GM21381 (cell line): ENCODE data around the gene ARHGEF4.
A peak's percentile ranks its signal among the peaks of the same experiment; 100 is the strongest.
"Not testable (repeated sequence)": the region's sequence is repeated elsewhere in the genome, so short reads cannot be mapped to it uniquely, and the experiment has no call there.

ENCODE experiments used
- ATAC-seq: cut with Tn5 transposase; IDR thresholded peaks from one replicate; pipeline ENCODE4 v1.9.1; 2021; ENCODE audit warnings: mild to moderate bottlenecking, moderate library complexity; ENCODE audit not compliant: unreplicated experiment

Gene ARHGEF4

DNA sequence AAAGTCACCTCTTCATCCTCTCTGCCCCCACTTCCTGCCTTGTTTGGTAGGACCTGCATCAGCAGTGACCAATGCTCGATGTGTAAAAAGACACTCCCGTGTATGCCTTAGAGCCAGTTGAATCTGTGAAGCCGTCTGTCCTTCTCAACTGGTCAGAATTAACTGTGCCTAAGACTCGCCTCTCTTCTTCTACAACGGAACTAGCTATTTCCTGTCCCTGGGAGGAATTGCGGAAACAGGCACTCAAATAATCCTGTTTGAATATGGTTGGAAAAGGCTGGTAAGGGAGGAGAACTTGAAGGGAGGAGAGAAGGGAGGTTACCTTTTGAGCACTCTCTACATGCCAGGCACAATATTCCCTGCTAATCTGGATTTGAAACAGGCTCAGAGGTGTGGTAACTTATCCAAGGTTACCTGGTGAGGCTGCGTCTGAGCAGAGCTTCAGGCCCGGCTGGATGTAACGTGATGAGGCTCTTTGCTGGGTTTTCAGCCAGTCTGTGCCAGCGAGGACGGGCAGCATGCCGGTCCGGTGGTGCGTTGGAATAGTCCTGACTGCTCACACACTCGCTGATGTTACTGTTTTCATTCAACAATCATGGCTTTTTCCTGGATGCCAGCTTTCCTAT is 129.5 kb downstream of the ARHGEF4 start:
- no peak for ATAC-seq

DNA sequence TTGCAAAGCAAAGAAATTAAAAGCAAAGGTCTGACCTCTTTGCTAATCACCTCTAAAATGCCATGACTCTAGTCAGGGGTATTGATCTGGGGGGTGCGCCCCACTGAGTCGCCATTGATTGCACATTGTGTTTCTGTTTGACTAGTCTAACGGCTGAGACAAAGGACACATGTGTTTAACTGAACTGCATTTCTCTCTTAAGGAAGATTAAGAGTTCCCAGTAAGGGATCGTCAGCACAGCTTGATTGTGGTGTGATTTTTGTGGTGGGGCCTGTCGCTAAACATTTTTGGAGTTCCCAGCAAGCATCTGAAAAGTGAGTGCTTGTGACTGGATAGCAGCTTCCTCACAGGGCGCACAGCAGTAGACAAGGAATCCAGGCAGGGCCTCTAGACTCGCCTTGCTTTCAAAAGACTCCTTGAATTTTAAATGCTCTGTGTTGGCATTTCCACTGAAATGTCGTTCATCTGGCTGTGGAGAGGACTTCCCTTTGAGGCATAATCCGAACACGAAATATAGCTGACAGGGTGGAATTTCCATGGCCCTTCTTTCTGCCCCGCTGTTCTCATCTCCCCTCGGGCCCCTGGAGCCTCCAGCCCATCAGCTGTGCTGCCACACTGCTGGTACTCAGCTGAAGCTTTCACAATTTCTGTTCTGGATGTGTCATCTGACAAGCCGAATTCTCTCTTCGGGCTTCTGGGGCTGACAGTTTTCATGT is 130.2 kb downstream of the ARHGEF4 start:
- ATAC-seq, result no peak

DNA sequence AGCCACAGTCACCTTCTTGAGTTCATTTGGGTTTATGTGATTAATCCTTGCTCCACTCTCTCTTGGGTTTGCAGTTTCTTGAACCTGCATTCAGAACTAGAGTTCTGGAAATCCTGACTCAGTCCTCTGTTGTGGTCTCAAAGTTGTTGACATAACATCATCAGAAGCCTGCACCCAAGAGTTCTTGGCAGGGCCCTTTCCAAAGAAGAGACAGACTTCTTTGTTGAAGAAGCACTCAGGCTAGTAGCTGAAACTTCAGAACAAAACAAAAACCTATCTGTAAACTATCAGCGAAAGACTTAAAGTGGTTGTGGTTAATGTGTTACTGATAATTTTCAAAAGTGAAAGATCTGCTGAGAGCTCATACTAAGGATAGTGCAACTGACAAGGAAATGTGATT is 135.7 kb downstream of the ARHGEF4 start:
- peak; percentile 79 for ATAC-seq

DNA sequence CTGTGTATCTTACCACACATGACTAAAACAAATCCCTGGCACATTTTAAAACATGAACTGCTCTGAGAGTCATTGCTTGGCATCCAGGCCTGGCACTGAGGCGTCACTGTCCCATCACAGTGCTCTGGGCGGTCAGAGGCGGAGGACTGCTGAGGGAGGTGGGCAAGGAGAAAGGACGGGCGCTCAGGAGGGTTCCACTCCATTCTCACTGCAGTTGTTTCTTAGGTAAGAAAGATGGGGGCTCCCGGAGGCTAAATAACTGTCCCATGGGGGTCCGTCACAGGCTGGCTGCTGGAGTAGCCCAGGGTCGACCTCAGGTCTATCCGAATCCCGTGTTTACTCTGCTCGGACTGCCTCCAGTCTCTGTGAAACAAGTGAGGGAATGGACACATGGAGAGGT is 139.0 kb downstream of the ARHGEF4 start:
- no peak for ATAC-seq

DNA sequence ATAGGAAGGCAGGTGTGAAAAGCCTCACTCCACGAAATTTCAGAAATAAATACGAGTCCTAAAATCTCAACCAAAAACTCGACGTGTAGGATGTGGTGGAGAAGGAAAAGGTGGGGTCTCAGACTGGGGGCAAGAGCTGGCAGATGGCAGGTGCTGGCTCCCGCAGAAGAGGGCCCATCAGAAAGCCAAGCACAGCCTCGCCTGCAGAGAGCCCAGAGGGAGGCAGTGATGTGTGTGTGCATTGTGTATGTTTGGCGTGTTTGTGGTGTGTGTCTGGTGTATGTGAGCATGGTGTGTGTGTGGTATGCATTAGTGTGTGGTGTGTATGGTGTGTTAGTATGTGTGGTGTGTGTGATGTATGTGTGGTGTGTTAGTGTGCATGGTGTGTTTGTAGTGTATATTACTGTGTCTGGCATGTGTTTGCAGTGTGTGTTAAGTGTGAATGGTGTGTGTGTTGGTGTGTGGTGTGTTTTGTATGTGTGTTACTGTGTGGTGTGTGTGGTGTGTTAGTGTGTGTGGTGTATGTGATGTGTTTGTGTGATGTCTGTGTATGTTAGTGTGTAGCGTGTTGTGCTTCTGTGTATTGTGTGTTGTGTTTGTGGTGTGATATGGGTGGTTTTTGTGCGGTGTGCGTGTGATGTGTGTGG is 140.0 kb downstream of the ARHGEF4 start:
- no peak for ATAC-seq

DNA sequence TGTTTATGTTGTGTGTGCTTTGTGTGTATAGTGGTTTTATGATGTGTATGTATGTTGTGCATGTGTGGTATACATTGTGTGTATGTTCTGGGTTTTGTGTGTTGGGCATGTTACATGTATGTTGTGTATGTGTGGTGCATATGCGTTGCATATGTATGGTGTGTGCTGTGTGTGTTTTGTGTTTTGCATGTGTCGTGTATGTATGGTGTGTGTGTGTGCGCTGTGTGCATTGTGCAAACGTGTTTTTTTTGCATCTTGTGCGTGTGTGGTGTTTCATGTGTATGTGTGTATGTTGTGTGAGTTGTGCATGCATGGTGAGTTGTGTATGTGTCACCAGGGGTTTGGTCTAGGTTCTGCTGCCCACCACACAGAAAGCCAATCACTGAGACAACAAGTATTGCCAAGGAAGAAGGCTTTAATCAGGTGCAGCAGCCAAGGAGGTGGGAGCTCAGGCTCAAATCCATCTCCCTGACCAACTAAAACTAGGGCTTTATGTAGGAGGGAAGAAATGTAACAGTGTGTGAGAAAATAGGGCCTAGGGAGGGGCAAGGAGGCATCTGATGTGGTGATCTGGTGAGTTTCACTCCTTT is 140.8 kb downstream of the ARHGEF4 start:
- no peak for ATAC-seq

DNA sequence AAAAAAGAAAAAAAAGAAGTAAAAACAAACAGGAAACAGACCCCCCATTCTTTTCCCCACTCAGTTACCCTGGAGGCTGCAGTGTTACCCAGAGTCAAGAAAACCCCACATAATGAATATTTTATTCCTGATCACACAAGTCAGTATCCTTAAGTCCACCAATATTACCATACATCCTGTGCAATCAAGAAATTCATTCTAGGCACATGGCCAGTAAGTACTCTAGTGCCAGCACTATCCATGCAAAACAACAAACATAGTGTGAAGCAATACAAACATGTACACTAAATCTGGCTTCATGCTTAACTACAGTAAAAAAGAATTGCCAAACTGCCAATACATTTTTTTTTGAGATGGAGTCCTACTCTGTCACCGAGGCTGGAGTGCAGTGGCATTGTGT is 145.0 kb downstream of the ARHGEF4 start:
- ATAC-seq, result no peak

DNA sequence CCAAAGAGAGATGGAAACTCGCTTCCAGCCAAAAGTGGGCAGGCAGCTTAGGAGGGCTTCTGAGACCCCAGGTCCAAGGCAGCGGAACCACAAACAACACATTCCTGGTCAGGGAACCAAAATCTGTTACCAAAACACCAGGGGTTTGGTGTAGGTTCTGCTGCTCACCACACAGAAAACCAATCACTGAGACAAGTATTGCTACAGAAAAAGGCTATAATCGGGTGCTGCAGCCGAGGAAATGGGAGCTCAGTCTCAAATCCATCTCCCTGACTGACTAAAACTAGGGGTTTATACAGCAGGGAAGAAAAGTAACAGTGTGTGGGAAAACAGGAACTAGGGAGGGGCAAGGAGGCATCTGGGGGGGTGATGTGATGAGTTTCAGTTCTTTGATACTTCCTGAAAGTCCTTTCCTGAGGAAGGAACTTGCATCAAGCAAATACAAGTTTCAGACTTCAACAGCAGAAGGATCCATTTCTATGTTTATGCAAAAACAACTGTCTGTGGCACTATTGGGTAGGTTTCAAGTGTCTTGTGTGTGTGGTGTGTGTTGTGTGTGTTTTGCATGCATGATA is 148.6 kb downstream of the ARHGEF4 start:
- no peak for ATAC-seq

DNA sequence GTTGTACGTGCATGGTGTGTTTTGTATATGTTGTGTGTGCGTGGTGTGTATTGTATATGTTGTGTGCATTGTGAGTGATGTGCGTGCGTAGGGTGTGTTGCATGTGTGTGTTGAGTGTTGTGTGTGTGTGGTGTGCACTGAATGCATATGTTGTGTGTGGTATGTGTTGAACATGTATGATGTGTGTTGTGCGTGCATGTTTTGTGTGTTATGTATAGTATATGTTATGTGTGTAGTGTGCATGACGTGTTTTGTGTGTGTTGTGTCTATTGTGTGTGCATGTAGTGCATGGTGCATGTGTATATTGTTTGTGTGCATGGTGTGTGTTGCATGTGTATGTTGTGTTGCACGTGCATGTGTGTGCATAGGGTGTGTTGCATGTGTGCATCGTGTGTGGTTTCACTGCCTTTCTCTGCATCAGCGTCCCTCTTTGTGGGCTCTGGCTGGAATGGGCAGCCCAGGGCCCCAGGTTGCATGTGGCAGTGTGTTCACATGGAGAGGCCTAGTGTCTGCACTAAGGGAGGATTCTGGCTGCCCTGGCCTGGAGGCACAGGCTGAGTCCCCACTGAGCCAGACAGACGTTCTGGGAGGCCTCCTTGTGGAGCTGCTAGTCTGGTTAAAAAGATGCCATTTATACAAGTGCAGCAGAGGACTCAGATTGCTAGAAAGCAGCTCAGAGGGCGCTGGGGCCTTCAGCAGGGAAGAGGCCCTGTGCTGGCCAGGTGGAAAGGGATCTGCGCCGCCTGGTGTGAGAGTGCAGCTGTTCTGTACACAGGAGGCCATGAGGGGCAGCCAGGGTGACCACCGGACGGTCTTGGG is 149.3 kb downstream of the ARHGEF4 start:
- ATAC-seq, result no peak

DNA sequence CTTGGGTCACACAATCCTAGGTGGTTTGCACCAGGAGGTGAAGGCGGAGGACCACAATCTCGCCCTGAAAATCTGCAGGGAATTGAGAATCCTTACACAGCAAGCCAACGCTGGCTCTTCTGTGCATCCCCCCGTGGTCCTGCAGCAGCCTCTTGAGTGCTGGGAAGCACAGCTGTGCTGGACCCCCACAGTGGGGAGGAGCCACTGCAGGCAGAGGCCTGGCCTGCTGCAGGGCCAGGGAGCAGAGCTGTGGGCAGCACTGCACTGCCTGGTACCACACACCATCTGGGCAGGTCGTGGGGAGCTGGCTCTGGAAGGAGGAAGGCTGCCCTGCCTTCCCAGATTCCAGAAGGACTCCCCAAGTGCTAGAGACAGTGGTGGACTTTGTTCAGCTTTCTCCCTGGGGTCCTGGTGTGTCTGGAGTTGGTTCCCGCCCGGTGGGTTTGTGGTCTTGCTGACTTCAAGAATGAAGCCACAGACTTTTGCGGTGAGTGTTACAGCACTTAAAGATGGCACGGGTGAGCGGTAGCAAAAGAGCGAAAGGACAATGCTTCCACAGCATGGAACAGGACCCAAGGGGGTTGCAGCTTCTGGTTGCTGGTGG is 150.3 kb downstream of the ARHGEF4 start:
- no peak for ATAC-seq

DNA sequence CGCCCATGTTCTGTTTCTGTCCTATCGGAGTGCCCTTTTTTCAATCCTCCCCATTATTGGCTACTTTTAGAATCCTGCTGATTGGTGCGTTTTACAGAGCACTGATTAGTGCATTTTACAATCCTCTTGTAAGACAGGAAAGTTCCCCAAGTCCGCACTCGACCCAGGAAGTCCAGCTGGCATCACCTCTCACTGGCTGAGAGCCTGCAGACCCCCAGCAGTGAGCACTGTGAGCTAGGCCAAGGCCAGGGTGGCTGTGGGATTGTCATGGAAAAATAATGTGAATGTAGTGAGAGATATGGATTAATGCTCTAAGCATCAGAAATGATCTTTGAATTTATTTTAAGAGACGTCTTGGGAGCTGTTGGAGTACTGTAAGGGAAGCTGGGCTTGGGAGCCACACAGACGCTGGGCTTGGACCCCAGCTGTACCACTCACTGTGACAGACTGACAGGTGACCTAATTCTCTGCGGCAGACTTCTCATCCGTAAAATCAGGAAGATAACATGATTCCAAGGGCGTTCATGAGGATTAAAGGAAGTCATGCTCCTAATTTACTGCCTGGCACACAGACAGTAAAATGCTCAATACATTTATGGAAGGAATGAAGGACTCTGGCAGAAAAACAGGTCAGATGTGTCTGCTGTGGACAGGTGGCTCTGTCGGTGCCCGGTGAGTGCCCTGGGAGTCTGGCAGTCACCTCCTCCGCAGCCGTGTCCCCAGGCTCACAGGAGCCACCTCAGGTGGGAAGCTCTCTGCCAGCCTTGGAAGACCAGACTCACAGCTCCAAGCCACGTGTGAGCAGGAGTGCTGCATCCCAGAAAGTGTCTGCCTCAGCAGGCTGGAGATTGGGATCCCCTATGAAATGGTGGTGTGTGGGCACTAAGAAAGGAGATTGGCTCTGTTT is 151.1 kb downstream of the ARHGEF4 start:
- no peak for ATAC-seq

DNA sequence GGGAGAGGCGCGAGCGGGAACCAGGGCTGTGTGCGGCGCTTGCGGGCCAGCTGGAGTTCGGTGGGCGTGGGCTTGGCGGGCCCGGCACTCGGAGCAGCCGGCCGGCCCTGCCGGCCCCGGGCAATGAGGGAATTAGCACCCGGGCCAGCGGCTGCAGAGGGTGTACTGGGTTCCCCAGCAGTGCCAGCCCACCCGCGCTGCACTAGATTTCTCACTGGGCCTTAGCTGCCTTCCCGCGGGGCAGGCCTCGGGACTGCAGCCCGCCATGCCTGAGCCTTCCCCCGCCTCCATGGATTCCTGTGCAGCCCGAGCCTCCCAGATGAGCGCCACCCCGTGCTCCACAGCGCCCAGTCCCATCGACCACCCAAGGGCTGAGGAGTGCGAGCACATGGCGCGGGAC is 154.7 kb downstream of the ARHGEF4 start:
- ATAC-seq, result not testable (repeated sequence)

DNA sequence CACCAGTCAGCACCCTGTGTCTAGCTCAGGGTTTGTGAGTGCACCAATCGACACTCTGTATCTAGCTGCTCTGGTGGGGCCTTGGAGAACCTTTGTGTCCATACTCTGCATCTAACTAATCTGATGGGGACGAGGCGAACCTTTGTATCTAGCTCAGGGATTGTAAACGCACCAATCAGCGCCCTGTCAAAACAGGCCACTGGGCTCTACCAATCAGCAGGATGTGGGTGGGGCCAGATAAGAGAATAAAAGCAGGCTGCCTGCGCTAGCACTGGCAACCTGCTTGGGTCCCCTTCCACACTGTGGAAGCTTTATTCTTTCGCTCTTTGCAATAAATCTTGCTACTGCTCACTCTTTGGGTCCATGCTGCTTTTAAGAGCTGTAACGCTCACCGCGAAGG is 155.3 kb downstream of the ARHGEF4 start:
- not testable (repeated sequence) for ATAC-seq

DNA sequence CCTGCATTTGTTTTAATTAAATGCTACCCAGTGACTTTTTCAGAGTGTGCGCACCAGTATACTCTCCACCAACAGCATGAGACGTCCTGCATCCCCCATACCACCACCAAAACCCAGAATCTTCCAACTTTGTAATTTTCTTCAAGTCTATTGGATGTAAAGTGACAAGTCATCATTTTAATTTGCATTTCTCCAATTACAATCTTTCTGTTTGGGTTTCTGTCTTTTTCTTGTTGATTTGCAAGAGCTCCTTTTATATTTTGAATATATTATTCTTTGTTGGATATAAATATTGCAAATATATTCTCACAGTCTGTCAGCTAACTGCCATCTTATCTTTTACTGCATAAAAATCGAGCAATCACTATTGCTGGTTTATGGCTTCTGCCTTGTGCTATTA is 160.0 kb downstream of the ARHGEF4 start:
- ATAC-seq, result no peak

DNA sequence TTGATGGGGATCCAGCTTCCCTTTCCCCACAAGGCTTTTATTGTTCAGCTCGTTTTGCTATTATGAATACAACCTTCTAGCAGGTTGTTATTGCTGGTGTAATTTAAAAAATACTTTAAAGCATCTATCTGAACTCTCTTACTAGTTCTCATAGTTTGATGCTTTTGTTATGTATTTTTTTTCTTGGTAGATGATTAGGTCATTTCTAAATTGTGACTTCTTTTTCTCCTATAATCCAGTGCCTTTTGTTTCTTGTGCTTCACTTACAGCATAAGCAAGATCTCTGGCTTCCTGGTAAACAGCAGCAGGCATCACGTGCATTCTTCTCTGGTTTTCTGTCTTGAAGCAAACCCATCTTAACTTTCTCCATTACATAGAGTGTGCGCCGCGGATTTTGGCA is 160.5 kb downstream of the ARHGEF4 start:
- no peak for ATAC-seq

DNA sequence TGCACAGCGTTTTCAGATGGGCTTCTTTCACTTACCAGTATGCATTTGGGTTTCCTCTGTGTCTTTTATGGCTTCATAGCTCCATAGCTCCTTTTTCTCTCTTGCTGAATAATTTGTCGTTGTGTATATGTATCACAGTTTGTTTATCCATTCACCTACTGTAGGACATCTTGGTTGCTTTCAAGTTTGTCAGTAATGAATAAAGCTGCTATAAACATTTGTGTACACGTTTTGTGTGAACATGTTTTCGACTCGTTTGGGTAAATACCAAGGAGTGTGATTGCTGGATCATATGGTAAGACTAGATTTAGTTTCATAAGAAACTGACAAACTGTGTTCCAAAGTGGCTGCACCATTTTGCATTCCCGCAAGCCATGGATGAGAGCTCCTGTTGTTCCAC is 161.8 kb downstream of the ARHGEF4 start:
- ATAC-seq, result no peak

DNA sequence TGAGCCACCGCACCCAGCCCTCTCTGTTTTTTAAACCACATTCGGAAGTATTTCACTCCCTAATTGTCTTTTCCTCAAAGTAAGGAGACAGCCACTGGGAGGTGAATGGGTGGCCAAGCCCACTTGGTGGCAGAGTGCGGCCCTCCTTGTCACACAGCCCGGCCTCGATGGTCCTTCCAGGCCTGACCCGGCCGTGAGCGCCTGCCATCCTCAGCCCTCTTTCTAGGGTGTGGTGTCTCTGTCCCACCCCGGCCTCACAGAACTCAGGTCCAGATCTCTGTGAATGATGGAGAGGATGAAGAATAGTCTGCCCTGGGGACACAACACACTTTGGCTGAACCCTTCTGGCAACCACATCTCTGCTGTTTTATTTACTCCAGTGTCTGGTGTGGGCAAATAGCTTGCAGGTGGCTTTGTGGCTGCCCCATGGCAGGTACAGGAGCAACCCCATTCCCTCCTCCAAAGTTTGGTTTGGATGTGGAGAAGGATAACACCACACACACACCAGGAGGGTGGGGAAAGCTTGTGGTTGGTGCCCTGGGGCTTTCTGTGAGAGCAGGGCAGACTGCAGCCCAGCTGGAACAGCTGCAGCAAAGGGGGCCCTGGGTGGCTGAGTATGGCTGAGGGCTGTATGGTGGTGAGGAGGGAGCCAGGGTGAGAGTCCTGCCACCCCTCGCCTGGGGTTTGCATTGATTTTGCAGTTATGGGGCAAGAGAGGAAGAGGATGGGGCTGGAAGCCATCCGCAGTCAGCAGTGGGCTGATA is 167.9 kb downstream of the ARHGEF4 start:
- no peak for ATAC-seq

DNA sequence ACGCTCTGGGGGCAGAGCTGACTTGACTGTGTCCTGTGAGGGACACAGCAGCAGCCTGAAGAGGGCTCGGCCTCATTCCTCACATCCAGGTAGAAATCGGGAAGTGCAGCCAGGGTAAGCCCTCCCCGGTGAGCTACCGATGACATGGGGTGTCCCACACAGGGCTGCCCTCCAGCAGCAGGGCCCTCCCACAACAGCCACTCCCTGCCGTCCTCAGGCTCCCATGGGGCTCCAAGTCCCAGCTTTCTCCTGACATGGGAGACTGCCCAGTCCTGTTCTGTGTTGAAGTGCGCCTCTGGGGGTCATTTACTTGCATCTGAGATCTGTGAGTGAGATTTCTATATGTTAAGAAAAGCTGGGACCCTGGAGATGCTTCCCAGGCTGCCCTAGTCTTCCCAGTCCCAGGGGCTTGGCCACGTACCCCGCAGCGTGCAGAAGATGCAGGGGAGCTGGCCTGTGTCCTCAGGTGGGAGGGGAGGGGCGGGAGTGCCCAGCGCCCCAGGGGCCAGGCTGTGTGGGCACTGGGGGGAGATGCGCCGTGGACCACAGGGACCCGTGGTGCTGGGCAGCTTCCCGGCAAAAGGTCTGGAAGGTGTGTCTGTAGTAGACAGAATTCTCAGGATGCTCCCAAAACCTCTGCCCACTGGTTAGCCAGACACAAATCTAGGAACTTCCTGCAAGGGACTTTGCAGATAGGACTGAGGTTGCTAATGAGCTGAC is 168.7 kb downstream of the ARHGEF4 start:
- ATAC-seq, result no peak
